CD4-positive, alpha-beta T cell treated with Interleukin-6 at 100 ng/mL for 8 hours (primary cell): ENCODE measurements around the gene NMT1.

ENCODE experiments used
- DNase-seq: peaks from one replicate; pipeline ENCODE4 v3.0.0-alpha.2; 2020; ENCODE audit warnings: mixed read lengths, low spot score

Gene NMT1

GRCh38 chr17:45060797-45061605 lies at the start of gene NMT1:
Gene NMT1, plus strand, starts transcription at chr17:45061317. Its CDS starts 13 bp downstream, at chr17:45061330.
- peak; percentile 97 for DNase-seq

- no peak for DNase-seq
These were observed 49.4 kb upstream of the NMT1 start for GRCh38 chr17:45011767-45012166.

GRCh38 chr17:45013021-45013997 lies 47.8 kb upstream of the NMT1 start:
- no peak for DNase-seq

GRCh38 chr17:45016237-45016636 lies 44.9 kb upstream of the NMT1 start:
- DNase-seq, result no peak

- DNase-seq, result no peak
These were observed 44.3 kb upstream of the NMT1 start for GRCh38 chr17:45016823-45017222.

GRCh38 chr17:45018514-45018847 lies 42.6 kb upstream of the NMT1 start:
- no peak for DNase-seq

- DNase-seq, result no peak
These were observed 42.0 kb upstream of the NMT1 start for GRCh38 chr17:45018848-45019711.

- DNase-seq, result no peak
These were observed 40.6 kb upstream of the NMT1 start for GRCh38 chr17:45020354-45021138.

GRCh38 chr17:45021607-45022287 lies 39.4 kb upstream of the NMT1 start:
- DNase-seq, result peak; percentile 50

- DNase-seq, result no peak
These were observed 38.8 kb upstream of the NMT1 start for GRCh38 chr17:45022288-45022648.

- no peak for DNase-seq
These were observed 38.3 kb upstream of the NMT1 start for GRCh38 chr17:45022655-45023339.

GRCh38 chr17:45029096-45029495 lies 32.0 kb upstream of the NMT1 start:
- no peak for DNase-seq

GRCh38 chr17:45029758-45030423 lies 31.2 kb upstream of the NMT1 start:
- no peak for DNase-seq

GRCh38 chr17:45030733-45031132 lies 30.4 kb upstream of the NMT1 start:
- no peak for DNase-seq

GRCh38 chr17:45031231-45032173 lies 29.6 kb upstream of the NMT1 start:
- DNase-seq, result no peak

GRCh38 chr17:45032174-45032541 lies 29.0 kb upstream of the NMT1 start:
- no peak for DNase-seq

GRCh38 chr17:45034599-45034998 lies 26.5 kb upstream of the NMT1 start:
- no peak for DNase-seq

- no peak for DNase-seq
These were observed 25.3 kb upstream of the NMT1 start for GRCh38 chr17:45035848-45036247.
